GM12878 (cell line): Measurements from ENCODE around the gene SHC3.

Experiments used
- CTCF ChIP-seq, 3 experiments: IDR thresholded peaks in 2 of 3; conservative IDR thresholded peaks in 1 of 3; 2 replicates each; pipeline ENCODE4 v1.5.1; 2011; ENCODE audit warnings: low read depth in 3 of 3, low read length in 3 of 3, mild to moderate bottlenecking in 3 of 3, control low read depth in 2 of 3, moderate library complexity in 2 of 3, inconsistent platforms in 1 of 3, mixed read lengths in 1 of 3; ENCODE audit not compliant: control insufficient read depth in 2 of 3, insufficient read depth in 1 of 3; ENCODE audit errors: extremely low read depth in 1 of 3
- TAF1 ChIP-seq: IDR thresholded peaks from 2 replicates; pipeline ENCODE4 v1.6.1; 2011; ENCODE audit warnings: mild to moderate bottlenecking, low read depth, low read length, borderline replicate concordance
- ZNF217 ChIP-seq: fragments of 450-650 bp; IDR thresholded peaks from 2 replicates; pipeline ENCODE4 v1.6.1; 2017; ENCODE audit warnings: antibody characterized with exemption, mild to moderate bottlenecking

- TF ChIP-seq CTCF (IDR thresholded peaks at IDR 0.05 in 2 of 3, conservative IDR thresholded peaks at IDR 0.05 in 1 of 3; ENCODE audit: control insufficient read depth in 2 of 3, extremely low read depth in 1 of 3, insufficient read depth in 1 of 3, low read depth in 3 of 3, low read length in 3 of 3), result no peak
- TF ChIP-seq ZNF217, result no peak
- no peak for TF ChIP-seq TAF1
Measured at GRCh38 chr9:89029788-89030187, 148.8 kb downstream of the SHC3 start.
